OCI-LY7 (cell line): ENCODE data around the gene OAT. TPM values are rescaled to one million over a fixed set of nuclear protein-coding genes. Genes with fewer than 3 reads are reported as not detected.

Source experiments
- BruUV-seq: library from RNA; stranded (reverse); fragments of 400-500 nt; replicated peaks from 2 replicates; lab custom pipeline; 2021; lab: Mats Ljungman, UMichigan
- CTCF ChIA-PET: fragments of 300-600 bp; sonication (Branson Sonifier 250); formaldehyde crosslinking; loops from one replicate; lab custom pipeline; 2022; ENCODE audit warnings: antibody characterized with exemption; ENCODE audit not compliant: unreplicated experiment; lab: Charles Lee
- POLR2A ChIA-PET: fragments of 300-600 bp; sonication (Branson Sonifier 250); formaldehyde crosslinking; loops from one replicate; lab custom pipeline; 2022; ENCODE audit warnings: antibody characterized with exemption; lab: Charles Lee
- DNase-seq: peaks from one replicate; pipeline ENCODE4 v3.0.0-alpha.2; 2015; ENCODE audit warnings: low spot score
- H2AFZ ChIP-seq: fragments of 200-600 bp; sonication (generic), shearing (Covaris generic); 2 replicates; pipeline ENCODE4 v1.6.1; 2014; ENCODE audit warnings: mild to moderate bottlenecking, antibody characterized with exemption, low read length, moderate library complexity
- H3K27ac ChIP-seq: fragments of 200-600 bp; sonication (generic); 2 replicates; pipeline ENCODE4 v1.5.1; 2014; ENCODE audit warnings: mixed run types, low read depth, mild to moderate bottlenecking, moderate library complexity, low read length, inconsistent platforms; ENCODE audit not compliant: poor library complexity, severe bottlenecking
- H3K36me3 ChIP-seq: fragments of 200-600 bp; sonication (generic); 2 replicates; pipeline ENCODE4 v1.6.1; 2014; ENCODE audit warnings: mild to moderate bottlenecking, antibody characterized with exemption, low read length, moderate library complexity, mixed read lengths; ENCODE audit not compliant: insufficient read depth
- H3K4me1 ChIP-seq: fragments of 200-600 bp; sonication (generic); 2 replicates; pipeline ENCODE4 v1.5.1; 2014; ENCODE audit warnings: mild to moderate bottlenecking, low read length; ENCODE audit not compliant: insufficient read depth, poor library complexity, severe bottlenecking
- H3K4me2 ChIP-seq: fragments of 200-600 bp; sonication (generic); 2 replicates; pipeline ENCODE4 v1.6.1; 2014; ENCODE audit warnings: mild to moderate bottlenecking, low read length
- H3K4me3 ChIP-seq: fragments of 200-600 bp; sonication (generic); 2 replicates; pipeline ENCODE4 v1.5.1; 2014; ENCODE audit warnings: mild to moderate bottlenecking, low read depth, low read length; ENCODE audit not compliant: poor library complexity, severe bottlenecking
- H3K79me2 ChIP-seq: fragments of 200-600 bp; sonication (generic); 2 replicates; pipeline ENCODE4 v1.6.1; 2016; ENCODE audit warnings: low read depth, mild to moderate bottlenecking, low read length, moderate library complexity, mixed read lengths; ENCODE audit not compliant: insufficient read depth
- H3K9me2 ChIP-seq: fragments of 200-600 bp; sonication (generic); 2 replicates; pipeline ENCODE4 v1.6.1; 2016; ENCODE audit warnings: mild to moderate bottlenecking, low read length, mixed read lengths; ENCODE audit not compliant: insufficient read depth
- H3K9me3 ChIP-seq: fragments of 200-600 bp; sonication (generic); 2 replicates; pipeline ENCODE4 v1.6.1; 2014; ENCODE audit warnings: mild to moderate bottlenecking, mixed run types, low read length, mixed read lengths
- H4K20me1 ChIP-seq: fragments of 200-600 bp; sonication (generic); 2 replicates; pipeline ENCODE4 v1.6.1; 2014; ENCODE audit warnings: mild to moderate bottlenecking, antibody characterized with exemption, low read length, moderate library complexity, mixed read lengths; ENCODE audit not compliant: insufficient read depth
- CTCF ChIP-seq: fragments of 200-600 bp; sonication (generic); conservative IDR thresholded peaks from 2 replicates; pipeline ENCODE4 v1.5.1; 2014; ENCODE audit warnings: mild to moderate bottlenecking, antibody characterized with exemption, low read length, moderate library complexity, mixed read lengths
- EZH2phosphoT487 ChIP-seq: fragments of 200-600 bp; sonication (generic); IDR thresholded peaks from 2 replicates; pipeline ENCODE4 v1.6.1; 2018; ENCODE audit warnings: low read depth, borderline replicate concordance, mild to moderate bottlenecking, mixed run types, antibody characterized with exemption, low read length, moderate library complexity, mixed read lengths
- intact Hi-C: fragments of 100-400 bp; cut with micrococcal nuclease; formaldehyde crosslinking; loops from one replicate; pipeline ENCODE4 v1.10.0; 2022; ENCODE audit not compliant: unreplicated experiment
- total RNA-seq, 2 experiments: library from RNA; depleted of rRNA in 1 of 2; stranded (reverse); fragments of >200 nt in 1 of 2; shearing (Covaris generic) in 1 of 2; gene quantifications; 2 replicates each; pipeline ENCODE4 v1.2.3, GENCODE V29; 2014 to 2022

The OAT gene
- total RNA-seq, 2 experiments from 2014 or later: 13.5 to 27.1 TPM

GRCh38 chr10:124419635-124420034, 912 bp upstream of the OAT start:
- DNase-seq: no peak
- peak overlapping the region; percentile 87; the same call in 1 of the 2 replicates for H3K4me2 ChIP-seq
- no TSS peak for BruUV-seq
- no peaks in the 10 kb centered on the region for H3K9me3 ChIP-seq
- ChIA-PET POLR2A (interaction anchor here (0.7 to 0.9 kb wide), 2 partner anchors 10 to 103 kb away, joined by 3 read pairs; no protein-coding TSS in a partner anchor), CTCF (no interaction called here)
- H3K27ac ChIP-seq: no peak overlapping the region
- intact Hi-C loops: loop anchor here (2.0 kb wide), 1 partner anchor 317 kb away; no protein-coding TSS in a partner anchor
- H2AFZ ChIP-seq: no peak overlapping the region
- no peak for TF ChIP-seq CTCF
- no peak for TF ChIP-seq EZH2phosphoT487
- no peaks in the 10 kb centered on the region for H3K79me2 ChIP-seq
- H3K36me3 ChIP-seq: no peaks in the 10 kb centered on the region
- H4K20me1 ChIP-seq: 0 out of 2 replicates have a peak, but pooled peaks cover 3% of the 10 kb centered on the region
- H3K9me2 ChIP-seq: no peaks in the 10 kb centered on the region
- peaks cover 6% of the 10 kb centered on the region for H3K4me1 ChIP-seq
- H3K4me3 ChIP-seq: no peak overlapping the region

- Histone ChIP-seq H3K4me2 (peak overlapping the region; percentile 87), H3K4me3 (peak overlapping the region; percentile 71), H3K4me1 (peaks cover 6% of the 10 kb centered on the region), H2AFZ (peak overlapping the region; percentile 69), H3K36me3 (no peaks in the 10 kb centered on the region), H4K20me1 (0 out of 2 replicates have a peak, but pooled peaks cover 3% of the 10 kb centered on the region), H3K27ac (no peak overlapping the region), H3K9me3 (no peaks in the 10 kb centered on the region), H3K9me2 (no peaks in the 10 kb centered on the region), H3K79me2 (no peaks in the 10 kb centered on the region)
- TF ChIP-seq EZH2phosphoT487 (no peak), CTCF (0 out of 2 replicates have a peak, but pooled peaks have one; percentile 35)
- DNase-seq: peak; percentile 35
- ChIA-PET POLR2A (interaction anchor here (1.0 to 1.3 kb wide), 2 partner anchors 56 to 127 kb away, joined by 3 read pairs; no protein-coding TSS in a partner anchor), CTCF (no interaction called here)
- intact Hi-C loops: loop anchor here (2.0 kb wide), 1 partner anchor 319 kb away; no protein-coding TSS in a partner anchor
- no TSS peak for BruUV-seq
Observed at GRCh38 chr10:124417895-124418725, 613 bp downstream of the OAT start.
